ENCODE data around the gene GRHL1.

GRCh38 chr2:9905413-9905812, 46.1 kb upstream of the GRHL1 start:
- TF ChIP-seq CTCF (IDR thresholded peaks at IDR 0.05; ENCODE audit: low read depth, low read length, missing input control) (no peak), REST (IDR thresholded peaks at IDR 0.05) (no peak), GABPA (IDR thresholded peaks at IDR 0.05 in 1 of 2, conservative IDR thresholded peaks at IDR 0.05 in 1 of 2) (no peak), JUND (IDR thresholded peaks at IDR 0.05) (no peak), ATF3 (IDR thresholded peaks at IDR 0.05) (no peak), RXRA (IDR thresholded peaks at IDR 0.05) (no peak), MAX (IDR thresholded peaks at IDR 0.05) (no peak), FOXA1 (IDR thresholded peaks at IDR 0.05) (no peak), HNF4A (conservative IDR thresholded peaks at IDR 0.05) (no peak), YY1 (IDR thresholded peaks at IDR 0.05) (no peak), TAF1 (conservative IDR thresholded peaks at IDR 0.05) (no peak), RAD21 (IDR thresholded peaks at IDR 0.05) (no peak)

All from liver (tissue), 3 donors.